LNCaP clone FGC (cell line): Measurements from ENCODE around the gene TENM4.

Source experiments
- DNase-seq: peaks from one replicate; pipeline ENCODE4 v3.0.0-alpha.2; 2011; ENCODE audit warnings: low read depth
- H3K4me3 ChIP-seq: 2 replicates; pipeline ENCODE4 v1.5.1; 2011; ENCODE audit warnings: mild to moderate bottlenecking, low read depth, low read length, control low read depth
- CTCF ChIP-seq: IDR thresholded peaks from 2 replicates; pipeline ENCODE4 v1.5.1; 2012; ENCODE audit warnings: mild to moderate bottlenecking; ENCODE audit not compliant: control insufficient read depth, insufficient read depth; ENCODE audit errors: extremely low read depth

TENM4 gene

GRCh38 chr11:79150320-79150719 is 290.5 kb downstream of the TENM4 start:
- no peak for DNase-seq
- no peak overlapping the region for H3K4me3 ChIP-seq
- TF ChIP-seq CTCF: no peak

- no peak overlapping the region for H3K4me3 ChIP-seq
- no peak for DNase-seq
- no peak for TF ChIP-seq CTCF
Measured at GRCh38 chr11:79147731-79148130, 293.1 kb downstream of the TENM4 start.

GRCh38 chr11:79147011-79147410 is 293.8 kb downstream of the TENM4 start:
- no peak for TF ChIP-seq CTCF
- DNase-seq: no peak
- no peak overlapping the region for H3K4me3 ChIP-seq

- H3K4me3 ChIP-seq: no peak overlapping the region
- no peak for TF ChIP-seq CTCF
Measured at GRCh38 chr11:79139900-79140299, 300.9 kb downstream of the TENM4 start.

GRCh38 chr11:79129702-79130101 is 311.1 kb downstream of the TENM4 start:
- no peak for TF ChIP-seq CTCF
- DNase-seq: no peak
- no peak overlapping the region for H3K4me3 ChIP-seq

More at GRCh38 chr11:79139900-79140299, 300.9 kb downstream of the TENM4 start:
- DNase-seq: no peak

GRCh38 chr11:79128291-79128690 is 312.5 kb downstream of the TENM4 start:
- TF ChIP-seq CTCF: no peak
- no peak for DNase-seq
- no peak overlapping the region for H3K4me3 ChIP-seq

GRCh38 chr11:79122759-79123158 is 318.1 kb downstream of the TENM4 start:
- no peak for TF ChIP-seq CTCF
- no peak overlapping the region for H3K4me3 ChIP-seq
- DNase-seq: no peak
